ENCODE results near the gene LY86. TPM values are rescaled to one million over a fixed set of nuclear protein-coding genes. Genes with fewer than 3 reads are reported as not detected.

The LY86 gene
- total and polyA plus RNA-seq, 9 of the 15 experiments (the other 6 are each of a cell fraction or from before 2014, with no cell fraction given) = 0.08 to 0.20 TPM; not detected in 7

DNA sequence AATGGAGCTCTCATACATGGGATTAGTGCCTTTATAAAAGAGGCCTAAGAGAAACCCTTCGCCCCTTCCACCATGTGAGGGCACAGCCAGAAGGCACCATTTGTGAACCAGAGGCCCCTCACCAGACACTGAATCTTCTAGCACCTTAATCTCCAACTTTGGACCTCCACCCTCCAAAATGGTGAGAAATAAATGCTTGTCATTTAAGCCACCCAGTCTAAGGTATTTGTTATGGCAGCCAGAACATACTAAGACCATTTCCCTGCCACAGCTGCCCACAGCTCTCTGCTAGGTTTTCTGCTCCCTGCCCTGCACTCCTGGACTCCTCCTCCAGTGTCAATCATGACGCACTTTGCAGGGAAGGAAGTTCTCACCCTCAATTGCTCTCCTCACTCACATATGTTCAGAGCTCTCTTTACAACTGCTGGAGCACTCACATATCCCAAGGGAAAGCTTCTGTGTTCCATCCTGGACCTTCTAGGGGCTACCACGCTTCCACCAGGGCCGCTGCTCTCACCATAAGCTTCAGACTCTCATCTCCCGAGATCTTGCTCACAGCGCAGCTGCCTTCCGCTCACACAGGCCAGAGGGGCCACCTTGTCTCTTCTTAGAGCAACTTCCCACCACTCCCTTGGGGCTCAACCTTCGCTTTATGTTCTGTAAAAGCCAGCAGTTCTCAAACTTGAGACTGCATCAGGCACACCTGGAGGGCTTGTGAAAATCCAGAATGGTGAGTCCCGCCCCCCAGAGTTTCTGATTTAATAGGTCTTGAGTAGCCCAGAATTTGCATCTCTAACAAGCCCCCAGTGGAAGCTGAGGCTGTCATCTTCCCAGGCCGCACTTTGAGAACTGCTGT lies 1.6 kb upstream of the LY86 start:
- no peak; the same call in 1 of the 3 replicates for ATAC-seq
- Histone ChIP-seq H3K27me3 (ENCODE audit: control insufficient read depth in 2 of 2, insufficient read depth in 2 of 2, low read length in 2 of 2) (peaks cover 12 to 32% of the 10 kb centered on the region in 2 experiments; a peak in 4 of 5 replicates), H3K9me1 (ENCODE audit: control insufficient read depth, insufficient read depth, low read length) (no peaks in the 10 kb centered on the region), H3K4me3 (no peak overlapping the region), H3K4me2 (ENCODE audit: insufficient read depth, low read length) (no peak overlapping the region), H3K27ac (ENCODE audit: extremely low read depth, low read depth, low read length) (no peak overlapping the region), H3K79me2 (ENCODE audit: control insufficient read depth, insufficient read depth, low read length) (no peaks in the 10 kb centered on the region), H2AFZ (ENCODE audit: low read depth, low read length) (peak overlapping the region; percentile 7; the same call in 1 of the 2 replicates), H4K20me1 (replicated peaks; ENCODE audit: control insufficient read depth, insufficient read depth, low read length) (no peaks in the 10 kb centered on the region), H3K4me1 (replicated peaks in 1 of 2; ENCODE audit: control insufficient read depth in 2 of 2, insufficient read depth in 2 of 2, low read length in 2 of 2) (no peaks in the 10 kb centered on the region; a peak in 2 of 5 replicates), H3K9me3 (replicated peaks; ENCODE audit: control insufficient read depth, insufficient read depth, low read depth, low read length) (no peaks in the 10 kb centered on the region), H3K36me3 (ENCODE audit: control insufficient read depth, insufficient read depth, low read length) (no peaks in the 10 kb centered on the region), H3K9ac (ENCODE audit: insufficient read depth in 1 of 2, low read depth in 2 of 2, low read length in 2 of 2) (no peak overlapping the region)
- ChIA-PET CTCF (ENCODE audit: low intra/inter-chr PET ratio) (no interaction called here), POLR2A (interaction anchor here (0.8 to 1.8 kb wide), 3 partner anchors 10 to 15 kb away, joined by 3 to 5 read pairs (median 5); no protein-coding TSS in a partner anchor)
- intact Hi-C loops (cut with micrococcal nuclease) (no loop called here), in situ Hi-C loops (cut with MboI) (no loop called here)
- DNase-seq (ENCODE audit: extremely low read depth in 1 of 4, low spot score in 3 of 4) = no peak
- TF ChIP-seq ATF1 (CRISPR knock-in tag; IDR thresholded peaks at IDR 0.05) = no peak
- peak; percentile 35; the same call in 1 of the 2 replicates for TF ChIP-seq ATF1 (tag; IDR thresholded peaks at IDR 0.05)
- TF ChIP-seq, protein P1, sequence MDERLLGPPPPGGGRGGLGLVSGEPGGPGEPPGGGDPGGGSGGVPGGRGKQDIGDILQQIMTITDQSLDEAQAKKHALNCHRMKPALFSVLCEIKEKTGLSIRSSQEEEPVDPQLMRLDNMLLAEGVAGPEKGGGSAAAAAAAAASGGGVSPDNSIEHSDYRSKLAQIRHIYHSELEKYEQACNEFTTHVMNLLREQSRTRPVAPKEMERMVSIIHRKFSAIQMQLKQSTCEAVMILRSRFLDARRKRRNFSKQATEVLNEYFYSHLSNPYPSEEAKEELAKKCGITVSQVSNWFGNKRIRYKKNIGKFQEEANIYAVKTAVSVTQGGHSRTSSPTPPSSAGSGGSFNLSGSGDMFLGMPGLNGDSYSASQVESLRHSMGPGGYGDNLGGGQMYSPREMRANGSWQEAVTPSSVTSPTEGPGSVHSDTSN (CRISPR knock-in tag; IDR thresholded peaks at IDR 0.05; ENCODE audit: low read depth) = no peak
- TF ChIP-seq, protein P1 (tag; conservative IDR thresholded peaks at IDR 0.05; ENCODE audit: low read depth) = 0 out of 2 replicates have a peak, but pooled peaks have one; percentile 27
- TF ChIP-seq CHD1 (IDR thresholded peaks at IDR 0.05; ENCODE audit: low read length) = no peak
- TF ChIP-seq, protein P2, sequence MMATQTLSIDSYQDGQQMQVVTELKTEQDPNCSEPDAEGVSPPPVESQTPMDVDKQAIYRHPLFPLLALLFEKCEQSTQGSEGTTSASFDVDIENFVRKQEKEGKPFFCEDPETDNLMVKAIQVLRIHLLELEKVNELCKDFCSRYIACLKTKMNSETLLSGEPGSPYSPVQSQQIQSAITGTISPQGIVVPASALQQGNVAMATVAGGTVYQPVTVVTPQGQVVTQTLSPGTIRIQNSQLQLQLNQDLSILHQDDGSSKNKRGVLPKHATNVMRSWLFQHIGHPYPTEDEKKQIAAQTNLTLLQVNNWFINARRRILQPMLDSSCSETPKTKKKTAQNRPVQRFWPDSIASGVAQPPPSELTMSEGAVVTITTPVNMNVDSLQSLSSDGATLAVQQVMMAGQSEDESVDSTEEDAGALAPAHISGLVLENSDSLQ (IDR thresholded peaks at IDR 0.05) = peak; percentile 87
- WGBS (ENCODE audit: insufficient coverage, low coverage, missing lambda C conversion rate) = 5% methylated on average over 10 of the region's 10 CpGs
- no peak for FAIRE-seq
- BruUV-seq (replicated peaks) = no TSS peak
